Activated CD4-positive, alpha-beta memory T cell treated with anti-CD3 and anti-CD28 coated beads, Interleukin-2, amount 10 ng/mL, durations not matched to agents 7 days and 5 days (primary cell): ENCODE data around the gene ERF. TPM values are rescaled to one million over a fixed set of nuclear protein-coding genes. Genes with fewer than 3 reads are reported as not detected.
A peak's percentile ranks its signal among the peaks of the same experiment; 100 is the strongest.

ENCODE experiments used
- CTCF ChIA-PET: fragments of 350-600 bp; sonication (Branson Sonifier 250); formaldehyde crosslinking; loops from one replicate; lab custom pipeline; 2021; ENCODE audit warnings: antibody characterized with exemption, inconsistent platforms; lab: Charles Lee
- POLR2A ChIA-PET: fragments of 350-600 bp; sonication (Branson Sonifier 250); formaldehyde crosslinking; loops from one replicate; lab custom pipeline; 2021; ENCODE audit warnings: antibody characterized with exemption; lab: Charles Lee
- DNase-seq: peaks from one replicate; pipeline ENCODE4 v3.0.0-alpha.2; 2020
- H3K27ac Mint-ChIP-seq: one replicate; pipeline ENCODE4 v1.8.0; 2021; ENCODE audit warnings: mild to moderate bottlenecking, mixed read lengths
- H3K27me3 Mint-ChIP-seq: one replicate; pipeline ENCODE4 v1.8.0; 2021; ENCODE audit warnings: mixed read lengths
- H3K36me3 Mint-ChIP-seq: one replicate; pipeline ENCODE4 v1.8.0; 2021; ENCODE audit warnings: low read depth, mixed read lengths
- H3K4me1 Mint-ChIP-seq: one replicate; pipeline ENCODE4 v1.8.0; 2021; ENCODE audit warnings: mixed read lengths
- H3K4me3 Mint-ChIP-seq: one replicate; pipeline ENCODE4 v1.8.0; 2021; ENCODE audit warnings: mild to moderate bottlenecking, mixed read lengths
- H3K9me3 Mint-ChIP-seq: one replicate; pipeline ENCODE4 v1.8.0; 2021; ENCODE audit warnings: mixed read lengths
- total RNA-seq, 2 experiments: library from RNA; stranded (reverse); gene quantifications; one replicate each; pipeline ENCODE4 v1.2.3, GENCODE V29; 2021

The ERF gene
- total RNA-seq, 2 experiments from 2014 or later, result 46.9 to 52.6 TPM

DNA sequence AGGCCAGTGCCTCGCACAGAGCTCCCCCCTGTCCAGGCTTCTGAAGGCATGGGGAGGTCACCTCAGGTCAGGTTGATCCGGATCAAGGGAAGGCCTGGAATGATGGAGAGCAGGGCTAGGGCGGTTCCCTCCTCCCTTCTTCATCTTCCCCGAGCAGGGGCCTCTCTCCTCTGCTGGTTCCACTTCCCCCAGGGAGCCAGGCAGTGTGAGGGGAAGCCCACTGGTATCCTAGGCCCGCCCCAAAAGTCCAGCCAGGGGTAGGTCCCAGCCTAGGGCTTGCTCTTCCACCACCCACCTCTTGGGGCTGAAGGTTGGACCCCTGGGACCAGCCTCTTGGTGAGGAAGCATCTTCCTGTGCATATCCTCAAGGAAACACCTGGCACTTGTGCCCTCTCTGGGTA lies 30.6 kb upstream of the ERF start:
- peak overlapping the region; percentile 44 for H3K27ac Mint-ChIP-seq
- ChIA-PET POLR2A (interaction anchor here (0.7 to 1.9 kb wide), 5 partner anchors 9 to 152 kb away, joined by 3 to 10 read pairs (median 4); partner anchors contain the start of gene CIC), CTCF (interaction anchor here (0.8 to 1.5 kb wide), 3 partner anchors 9 to 43 kb away, joined by 3 to 4 read pairs (median 3); partner anchors contain the start of gene GSK3A)
- peak overlapping the region; percentile 87 for H3K4me3 Mint-ChIP-seq
- H3K27me3 Mint-ChIP-seq, result no peaks in the 10 kb centered on the region
- H3K36me3 Mint-ChIP-seq, result peaks cover 22% of the 10 kb centered on the region
- peaks cover 18% of the 10 kb centered on the region for H3K4me1 Mint-ChIP-seq
- H3K9me3 Mint-ChIP-seq, result no peaks in the 10 kb centered on the region
- no peak for DNase-seq

- CTCF ChIA-PET, result interaction anchor here (0.8 to 1.5 kb wide), 4 partner anchors 10 to 174 kb away, joined by 3 to 4 read pairs (median 3); partner anchors contain the start of gene GSK3A
Observed at GRCh38 chr19:42284591-42285341, 29.8 kb upstream of the ERF start.

DNA sequence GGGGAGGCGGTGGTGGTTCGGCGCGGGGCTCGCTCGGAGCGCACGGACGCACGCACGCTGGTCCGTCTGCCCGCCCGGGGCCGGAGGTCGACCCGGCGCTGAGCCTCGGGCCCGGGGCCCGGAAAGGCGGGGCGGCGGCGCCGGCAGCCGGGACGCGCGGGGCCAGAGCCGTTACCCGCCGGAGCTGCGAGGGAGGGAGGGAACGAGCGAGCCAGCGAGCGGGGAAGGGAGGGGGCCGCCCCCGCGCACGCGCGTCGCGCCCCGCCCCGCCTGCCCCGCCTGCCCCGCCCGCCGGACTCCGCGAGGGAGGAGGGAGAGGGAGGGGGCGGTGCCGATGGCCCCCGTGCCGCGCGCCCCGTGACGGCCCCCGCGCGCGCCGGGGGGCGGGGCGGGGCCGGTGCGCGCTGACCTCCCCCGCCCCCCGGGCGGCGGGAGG lies 29.2 kb upstream of the ERF start:
- ChIA-PET POLR2A (interaction anchor here (0.6 to 1.9 kb wide), 12 partner anchors 10 to 151 kb away, joined by 3 to 10 read pairs (median 3); partner anchors contain the start of genes CIC, PAFAH1B3 and PRR19), CTCF (interaction anchor here (1.1 to 1.5 kb wide), 2 partner anchors 11 to 173 kb away, joined by 3 to 4 read pairs; no protein-coding TSS in a partner anchor)
- Mint-ChIP-seq H3K4me1 (peaks cover 25% of the 10 kb centered on the region), H3K9me3 (no peaks in the 10 kb centered on the region), H3K4me3 (no peak overlapping the region), H3K36me3 (peaks cover 16% of the 10 kb centered on the region), H3K27me3 (no peaks in the 10 kb centered on the region), H3K27ac (no peak overlapping the region)
- peak; percentile 86 for DNase-seq

More at GRCh38 chr19:42284591-42285341, 29.8 kb upstream of the ERF start:
- Mint-ChIP-seq H3K36me3 (peaks cover 21% of the 10 kb centered on the region), H3K4me3 (peak overlapping the region; percentile 87), H3K9me3 (no peaks in the 10 kb centered on the region), H3K27me3 (no peaks in the 10 kb centered on the region), H3K4me1 (peaks cover 18% of the 10 kb centered on the region), H3K27ac (peak overlapping the region; percentile 80)
- POLR2A ChIA-PET, result interaction anchor here (0.6 to 1.9 kb wide), 14 partner anchors 10 to 151 kb away, joined by 3 to 10 read pairs (median 3); partner anchors contain the start of genes CIC, PAFAH1B3 and PRR19
- peak; percentile 33 for DNase-seq

DNA sequence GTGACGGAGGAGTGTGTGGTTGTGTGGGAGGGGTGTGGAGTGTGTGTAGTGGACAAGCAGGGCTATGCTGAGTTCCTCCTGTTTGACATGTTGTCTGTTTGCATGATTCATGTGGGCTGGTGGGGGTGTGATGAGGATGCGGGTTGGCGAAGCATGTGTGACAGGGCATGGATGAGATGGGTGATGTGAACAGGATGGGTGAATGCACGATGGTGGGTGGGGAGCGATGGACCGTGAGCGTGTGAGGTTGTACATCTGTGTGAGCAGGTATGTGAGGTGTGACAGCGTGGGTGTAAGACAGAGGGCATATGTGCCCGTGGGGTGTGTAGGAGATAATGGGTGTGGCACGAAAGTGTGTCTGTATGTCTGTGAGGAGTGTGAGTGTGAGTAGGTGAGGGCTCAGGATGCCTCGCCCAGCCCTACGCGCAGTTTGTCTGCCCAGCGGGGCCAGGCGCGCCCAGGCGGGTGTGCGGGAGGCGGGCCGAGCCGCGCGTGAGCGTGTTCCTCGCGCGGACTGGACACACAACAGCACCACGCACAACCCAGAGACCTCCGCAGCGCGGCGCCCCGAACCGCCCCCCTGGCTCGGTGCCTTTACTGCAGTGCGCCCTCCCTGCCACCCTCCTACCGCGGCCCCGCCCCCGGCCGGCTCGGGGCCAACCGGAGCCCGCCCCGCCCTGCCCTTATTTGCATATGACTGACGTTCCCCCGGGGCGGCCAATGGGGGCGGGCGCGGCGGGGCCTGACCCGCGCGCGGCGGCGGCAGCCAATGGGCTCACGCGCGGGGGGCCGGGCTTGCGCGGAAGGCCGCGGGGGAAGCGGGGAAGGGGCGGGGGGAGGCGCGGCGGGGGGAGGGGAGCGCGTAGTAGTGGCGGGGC lies 28.5 kb upstream of the ERF start:
- peak; percentile 97 for DNase-seq
- Mint-ChIP-seq H3K27ac (no peak overlapping the region), H3K9me3 (no peaks in the 10 kb centered on the region), H3K36me3 (peaks cover 19% of the 10 kb centered on the region), H3K4me3 (no peak overlapping the region), H3K4me1 (peaks cover 31% of the 10 kb centered on the region), H3K27me3 (no peaks in the 10 kb centered on the region)
- ChIA-PET CTCF (interaction anchor here (1.4 to 1.8 kb wide), 2 partner anchors 40 to 151 kb away, joined by 5 to 6 read pairs; partner anchors contain the start of gene POU2F2), POLR2A (interaction anchor here (0.8 to 10.0 kb wide), 14 partner anchors 9 to 399 kb away, joined by 3 to 106 read pairs (median 3); partner anchors contain the start of genes CIC, GSK3A, PAFAH1B3 and PRR19)

GRCh38 chr19:42282819-42283187 lies 27.9 kb upstream of the ERF start:
- DNase-seq, result no peak
- H3K36me3 Mint-ChIP-seq, result peaks cover 23% of the 10 kb centered on the region
- H3K9me3 Mint-ChIP-seq, result no peaks in the 10 kb centered on the region
- POLR2A ChIA-PET, result interaction anchor here (0.9 to 10.0 kb wide), 12 partner anchors 8 to 399 kb away, joined by 3 to 106 read pairs (median 3); partner anchors contain the start of genes GSK3A, PAFAH1B3, PRR19 and ZNF526
- CTCF ChIA-PET, result interaction anchor here (1.4 to 1.8 kb wide), 2 partner anchors 40 to 150 kb away, joined by 5 to 6 read pairs; partner anchors contain the start of gene POU2F2
- no peaks in the 10 kb centered on the region for H3K27me3 Mint-ChIP-seq
- H3K4me1 Mint-ChIP-seq, result peaks cover 35% of the 10 kb centered on the region
- no peak overlapping the region for H3K27ac Mint-ChIP-seq
- no peak overlapping the region for H3K4me3 Mint-ChIP-seq

- POLR2A ChIA-PET, result interaction anchor here (0.9 to 10.0 kb wide), 11 partner anchors 7 to 398 kb away, joined by 3 to 106 read pairs (median 3); partner anchors contain the start of genes GSK3A, PAFAH1B3, PRR19 and ZNF526
- no peaks in the 10 kb centered on the region for H3K27me3 Mint-ChIP-seq
- H3K36me3 Mint-ChIP-seq, result peaks cover 17% of the 10 kb centered on the region
- no peaks in the 10 kb centered on the region for H3K9me3 Mint-ChIP-seq
- CTCF ChIA-PET, result interaction anchor here (1.1 to 1.8 kb wide), 3 partner anchors 39 to 150 kb away, joined by 4 to 6 read pairs (median 5); partner anchors contain the start of gene POU2F2
- DNase-seq, result no peak
- no peak overlapping the region for H3K27ac Mint-ChIP-seq
- H3K4me1 Mint-ChIP-seq, result peaks cover 42% of the 10 kb centered on the region
- no peak overlapping the region for H3K4me3 Mint-ChIP-seq
Observed at GRCh38 chr19:42281827-42282762, 27.2 kb upstream of the ERF start.

DNA sequence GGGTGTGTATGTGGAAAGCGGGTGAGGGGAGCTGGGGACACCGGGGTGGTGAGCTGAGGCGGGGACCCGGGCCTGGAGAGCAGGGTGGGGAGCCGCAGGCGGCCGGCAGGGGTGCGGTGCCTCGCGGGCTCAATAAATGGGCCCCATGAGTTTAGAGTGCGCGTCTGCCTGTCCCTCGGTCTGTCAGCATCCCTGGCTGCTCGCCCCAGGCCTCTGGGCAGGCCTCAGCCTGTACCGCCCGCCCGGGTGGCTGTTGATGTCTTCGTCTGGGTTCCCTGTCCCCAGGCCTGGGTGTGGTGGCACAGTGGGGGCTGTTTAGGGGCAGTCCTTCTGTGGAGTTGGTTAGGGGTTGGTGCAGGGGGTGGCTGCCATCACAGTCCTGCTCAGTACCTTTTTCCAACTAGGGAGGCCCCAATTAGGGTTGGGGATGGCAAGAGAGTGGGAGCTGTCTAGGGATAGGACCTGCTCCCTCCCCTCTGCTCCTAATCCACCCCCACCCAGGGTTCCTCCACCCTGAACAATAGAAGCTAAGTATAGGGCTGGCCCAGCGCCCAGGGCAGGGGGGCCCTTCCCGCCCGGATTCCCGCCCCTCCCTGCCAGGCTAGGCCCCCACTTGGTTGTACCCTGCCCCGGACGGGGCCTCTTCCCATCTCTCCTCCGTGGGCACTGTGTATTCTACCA lies 26.4 kb upstream of the ERF start:
- Mint-ChIP-seq H3K9me3 (no peaks in the 10 kb centered on the region), H3K4me3 (no peak overlapping the region), H3K4me1 (peaks cover 49% of the 10 kb centered on the region), H3K36me3 (peaks cover 20% of the 10 kb centered on the region), H3K27ac (no peak overlapping the region), H3K27me3 (no peaks in the 10 kb centered on the region)
- peak; percentile 34 for DNase-seq
- ChIA-PET CTCF (interaction anchor here (1.1 to 3.4 kb wide), 5 partner anchors 38 to 171 kb away, joined by 4 to 64 read pairs (median 23); partner anchors contain the start of genes GSK3A and POU2F2), POLR2A (interaction anchor here (1.3 to 10.0 kb wide), 5 partner anchors 11 to 158 kb away, joined by 6 to 106 read pairs (median 21); partner anchors contain the start of gene GSK3A)

DNA sequence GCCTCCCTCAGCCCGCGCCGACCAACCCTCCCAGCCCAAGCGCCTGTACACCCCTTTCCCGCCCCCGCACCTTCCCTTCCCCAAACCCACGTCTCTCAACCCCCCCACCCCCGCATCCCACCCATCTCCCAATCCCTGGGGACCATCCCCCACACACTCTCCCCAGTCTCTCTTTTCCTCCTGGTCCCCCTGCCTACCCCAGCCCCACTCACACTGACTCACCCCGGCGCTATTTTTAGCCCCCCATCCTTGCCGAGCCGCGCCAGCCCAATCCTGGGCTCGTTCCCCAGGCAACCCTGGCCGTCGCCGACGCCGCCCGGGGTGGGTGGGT lies 25.9 kb upstream of the ERF start:
- DNase-seq, result no peak
- peaks cover 20% of the 10 kb centered on the region for H3K36me3 Mint-ChIP-seq
- no peaks in the 10 kb centered on the region for H3K27me3 Mint-ChIP-seq
- peaks cover 49% of the 10 kb centered on the region for H3K4me1 Mint-ChIP-seq
- ChIA-PET CTCF (interaction anchor here (2.6 to 3.4 kb wide), 3 partner anchors 38 to 171 kb away, joined by 23 to 64 read pairs (median 45); partner anchors contain the start of genes GSK3A and POU2F2), POLR2A (interaction anchor here (1.0 to 10.0 kb wide), 7 partner anchors 11 to 158 kb away, joined by 3 to 106 read pairs (median 10); partner anchors contain the start of genes CIC and GSK3A)
- H3K4me3 Mint-ChIP-seq, result no peak overlapping the region
- no peaks in the 10 kb centered on the region for H3K9me3 Mint-ChIP-seq
- H3K27ac Mint-ChIP-seq, result no peak overlapping the region

GRCh38 chr19:42279902-42280814 lies 25.2 kb upstream of the ERF start:
- no peaks in the 10 kb centered on the region for H3K27me3 Mint-ChIP-seq
- H3K27ac Mint-ChIP-seq, result peak overlapping the region; percentile 84
- H3K4me1 Mint-ChIP-seq, result peaks cover 47% of the 10 kb centered on the region
- peak; percentile 90 for DNase-seq
- H3K4me3 Mint-ChIP-seq, result no peak overlapping the region
- no peaks in the 10 kb centered on the region for H3K9me3 Mint-ChIP-seq
- peaks cover 23% of the 10 kb centered on the region for H3K36me3 Mint-ChIP-seq
- ChIA-PET CTCF (interaction anchor here (0.6 to 3.4 kb wide), 22 partner anchors 10 to 170 kb away, joined by 3 to 64 read pairs (median 8); partner anchors contain the start of genes CIC, DEDD2, ERF and GSK3A), POLR2A (interaction anchor here (0.8 to 10.0 kb wide), 17 partner anchors 9 to 157 kb away, joined by 3 to 106 read pairs (median 5); partner anchors contain the start of genes CIC, GSK3A and ZNF526)
